CD4-positive, alpha-beta T cell (primary cell): ENCODE data around the gene SLC12A1. TPM values are rescaled to one million over a fixed set of nuclear protein-coding genes. Genes with fewer than 3 reads are reported as not detected.
A peak's percentile ranks its signal among the peaks of the same experiment; 100 is the strongest.

Source experiments
- ATAC-seq: fragments of 200-7000 bp; cut with Tn5 transposase; one replicate; pipeline ENCODE4 v1.10.0; 2022; ENCODE audit warnings: mild to moderate bottlenecking; ENCODE audit not compliant: poor library complexity
- CTCF ChIA-PET: fragments of 350-600 bp; sonication (Branson Sonifier 250); formaldehyde crosslinking; loops from one replicate; lab custom pipeline; 2021; ENCODE audit warnings: antibody characterized with exemption, inconsistent platforms; lab: Charles Lee
- POLR2A ChIA-PET: fragments of 350-600 bp; sonication (Branson Sonifier 250); formaldehyde crosslinking; loops from one replicate; lab custom pipeline; 2021; ENCODE audit warnings: antibody characterized with exemption, inconsistent platforms; lab: Charles Lee
- DNase-seq, 14 experiments: peaks; one replicate each; pipeline ENCODE4 v3.0.0-alpha.2; 2013 to 2020; ENCODE audit warnings: mixed read lengths in 2 of 14
- H3K27ac ChIP-seq, 2 donors: one replicate each; pipeline versions ENCODE4 v1.5.1 to v1.7.0; 2013; ENCODE audit warnings: low read length in 2 of 2, low read depth in 1 of 2, mild to moderate bottlenecking in 1 of 2
- H3K27me3 ChIP-seq, 2 experiments: 1 replicate in 1 of 2; 2 replicates in 1 of 2; pipeline versions ENCODE4 v1.6.1 to v1.7.0; 2013; ENCODE audit warnings: low read length in 2 of 2, control low read depth in 1 of 2, mild to moderate bottlenecking in 1 of 2, moderate library complexity in 1 of 2; ENCODE audit not compliant: insufficient read depth in 2 of 2, control insufficient read depth in 1 of 2
- H3K36me3 ChIP-seq: one replicate; pipeline ENCODE4 v1.6.1; 2013; ENCODE audit warnings: low read length, control low read depth; ENCODE audit not compliant: insufficient read depth
- H3K4me1 ChIP-seq: one replicate; pipeline ENCODE4 v1.6.1; 2013; ENCODE audit warnings: low read length, control low read depth; ENCODE audit not compliant: insufficient read depth
- H3K4me3 ChIP-seq: one replicate; pipeline ENCODE4 v1.5.1; 2013; ENCODE audit warnings: mild to moderate bottlenecking, low read length, moderate library complexity
- H3K9me3 ChIP-seq, 2 experiments: 1 replicate in 1 of 2; 2 replicates in 1 of 2; pipeline versions ENCODE4 v1.6.1 to v1.7.0; 2013; ENCODE audit warnings: low read length in 2 of 2, mild to moderate bottlenecking in 2 of 2, control low read depth in 1 of 2, moderate library complexity in 1 of 2; ENCODE audit not compliant: control insufficient read depth in 1 of 2, insufficient read depth in 1 of 2
- H3K27ac Mint-ChIP-seq: one replicate; pipeline ENCODE4 v1.8.0; 2020; ENCODE audit warnings: mixed read lengths
- H3K27me3 Mint-ChIP-seq: one replicate; pipeline ENCODE4 v1.8.0; 2021; ENCODE audit warnings: mixed read lengths
- H3K36me3 Mint-ChIP-seq: one replicate; pipeline ENCODE4 v1.8.0; 2021; ENCODE audit warnings: low read depth, mixed read lengths
- H3K4me1 Mint-ChIP-seq: one replicate; pipeline ENCODE4 v1.8.0; 2021; ENCODE audit warnings: low read depth, mixed read lengths
- H3K4me3 Mint-ChIP-seq: one replicate; pipeline ENCODE4 v1.8.0; 2020; ENCODE audit warnings: mild to moderate bottlenecking, mixed read lengths
- H3K9me3 Mint-ChIP-seq: one replicate; pipeline ENCODE4 v1.8.0; 2020; ENCODE audit warnings: mixed read lengths
- intact Hi-C, 2 experiments: fragments of 100-400 bp; cut with DNase I in 1 of 2; cut with micrococcal nuclease in 1 of 2; formaldehyde crosslinking; loops; one replicate each; pipeline versions ENCODE4 v1.15.1 to v1.9.0; 2023 to 2025; cut with DNase I, micrococcal nuclease
- total RNA-seq, 174 experiments: library from RNA in 2 of 174; stranded (reverse) in 2 of 174; gene quantifications; one replicate each; pipeline ENCODE4 v1.2.3 and lab custom pipeline; 2021 to 2026
- TF ChIP-seq, protein P1 (sequence below): fragments of 200-600 bp; IDR thresholded peaks from one replicate; pipeline ENCODE4 v1.8.0; 2022; ENCODE audit warnings: antibody characterized with exemption, mild to moderate bottlenecking

SLC12A1 gene
- total RNA-seq, 2 experiments from 2014 or later = not detected

DNA sequence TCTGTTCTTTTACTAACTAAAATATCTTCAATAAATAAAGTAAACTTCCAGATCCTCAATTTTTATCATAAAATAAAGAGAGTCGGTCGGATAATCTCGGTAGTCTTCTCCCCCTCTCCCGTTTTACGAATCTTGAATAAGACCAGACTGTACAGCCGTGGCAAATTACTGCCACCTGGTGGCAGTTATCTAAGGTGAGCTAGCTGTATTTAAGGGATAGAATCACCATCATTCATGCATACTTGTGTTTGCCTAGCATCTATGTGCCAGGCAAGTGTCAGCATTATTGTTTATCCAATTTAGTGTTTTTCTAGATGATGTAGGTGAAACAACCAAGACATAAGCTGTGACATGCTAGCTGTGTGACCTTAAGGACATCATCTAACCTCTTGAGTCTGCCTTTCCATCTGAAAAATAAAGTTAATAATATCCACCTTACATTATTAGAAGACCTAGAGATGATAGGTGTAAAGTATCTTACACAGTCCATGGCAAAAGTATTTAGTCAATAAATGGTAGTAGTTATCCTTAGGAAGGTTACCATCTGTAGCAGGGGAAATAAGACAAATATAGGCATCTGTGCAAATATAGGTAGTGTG is 146.5 kb downstream of the SLC12A1 start:
- Histone ChIP-seq H3K4me1 (no peaks in the 10 kb centered on the region), H3K4me3 (no peak overlapping the region), H3K36me3 (no peaks in the 10 kb centered on the region), H3K27ac (no peak overlapping the region), H3K27me3 (no peaks in the 10 kb centered on the region), H3K9me3 (no peaks in the 10 kb centered on the region)
- DNase-seq (peak; percentile 11 to 76 (median 38)), ATAC-seq (peak; percentile 77)
- peaks cover 6% of the 10 kb centered on the region for H3K4me1 Mint-ChIP-seq
- TF ChIP-seq, protein P1, sequence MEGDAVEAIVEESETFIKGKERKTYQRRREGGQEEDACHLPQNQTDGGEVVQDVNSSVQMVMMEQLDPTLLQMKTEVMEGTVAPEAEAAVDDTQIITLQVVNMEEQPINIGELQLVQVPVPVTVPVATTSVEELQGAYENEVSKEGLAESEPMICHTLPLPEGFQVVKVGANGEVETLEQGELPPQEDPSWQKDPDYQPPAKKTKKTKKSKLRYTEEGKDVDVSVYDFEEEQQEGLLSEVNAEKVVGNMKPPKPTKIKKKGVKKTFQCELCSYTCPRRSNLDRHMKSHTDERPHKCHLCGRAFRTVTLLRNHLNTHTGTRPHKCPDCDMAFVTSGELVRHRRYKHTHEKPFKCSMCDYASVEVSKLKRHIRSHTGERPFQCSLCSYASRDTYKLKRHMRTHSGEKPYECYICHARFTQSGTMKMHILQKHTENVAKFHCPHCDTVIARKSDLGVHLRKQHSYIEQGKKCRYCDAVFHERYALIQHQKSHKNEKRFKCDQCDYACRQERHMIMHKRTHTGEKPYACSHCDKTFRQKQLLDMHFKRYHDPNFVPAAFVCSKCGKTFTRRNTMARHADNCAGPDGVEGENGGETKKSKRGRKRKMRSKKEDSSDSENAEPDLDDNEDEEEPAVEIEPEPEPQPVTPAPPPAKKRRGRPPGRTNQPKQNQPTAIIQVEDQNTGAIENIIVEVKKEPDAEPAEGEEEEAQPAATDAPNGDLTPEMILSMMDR = peak; percentile 81
- no peak overlapping the region for H3K27ac Mint-ChIP-seq
- no peak overlapping the region for H3K4me3 Mint-ChIP-seq
- POLR2A ChIA-PET = interaction anchor here (1.2 kb wide), 1 partner anchor 22 kb away, joined by 3 read pairs; no protein-coding TSS in a partner anchor
- CTCF ChIA-PET = interaction anchor here (0.7 to 1.5 kb wide), 6 partner anchors 9 to 1156 kb away, joined by 3 to 8 read pairs (median 3); no protein-coding TSS in a partner anchor
- H3K27me3 Mint-ChIP-seq = peaks cover 8% of the 10 kb centered on the region
- intact Hi-C loops = loop anchor here in 1 of 2 experiments (5.0 kb wide), 1 partner anchor 645 kb away; no protein-coding TSS in a partner anchor
- H3K9me3 Mint-ChIP-seq = no peaks in the 10 kb centered on the region
- no peaks in the 10 kb centered on the region for H3K36me3 Mint-ChIP-seq

Other genes starting within 250 kb of the SLC12A1 start
- not detected for gene SLC24A5, start 85.3 kb upstream of the SLC12A1 start, total RNA-seq
- 10 to 100 TPM; 19.3 to 24.7 TPM for gene MYEF2, start 28.0 kb upstream of the SLC12A1 start, total RNA-seq
- not detected for gene CTXN2, start 14.6 kb upstream of the SLC12A1 start, total RNA-seq
- 10 to 100 TPM; 60.7 to 65.3 TPM for gene DUT, start 125.1 kb downstream of the SLC12A1 start, total RNA-seq